NCI-H446 (cell line): ENCODE measurements around the gene LANCL3.
"Not testable (repeated sequence)": the region's sequence is repeated elsewhere in the genome, so short reads cannot be mapped to it uniquely, and the experiment has no call there.

Experiments used
- DNase-seq, 2 experiments: peaks; one replicate each; lab custom pipeline; 2025; lab: John Stamatoyannopoulos, UW

Gene LANCL3

DNA sequence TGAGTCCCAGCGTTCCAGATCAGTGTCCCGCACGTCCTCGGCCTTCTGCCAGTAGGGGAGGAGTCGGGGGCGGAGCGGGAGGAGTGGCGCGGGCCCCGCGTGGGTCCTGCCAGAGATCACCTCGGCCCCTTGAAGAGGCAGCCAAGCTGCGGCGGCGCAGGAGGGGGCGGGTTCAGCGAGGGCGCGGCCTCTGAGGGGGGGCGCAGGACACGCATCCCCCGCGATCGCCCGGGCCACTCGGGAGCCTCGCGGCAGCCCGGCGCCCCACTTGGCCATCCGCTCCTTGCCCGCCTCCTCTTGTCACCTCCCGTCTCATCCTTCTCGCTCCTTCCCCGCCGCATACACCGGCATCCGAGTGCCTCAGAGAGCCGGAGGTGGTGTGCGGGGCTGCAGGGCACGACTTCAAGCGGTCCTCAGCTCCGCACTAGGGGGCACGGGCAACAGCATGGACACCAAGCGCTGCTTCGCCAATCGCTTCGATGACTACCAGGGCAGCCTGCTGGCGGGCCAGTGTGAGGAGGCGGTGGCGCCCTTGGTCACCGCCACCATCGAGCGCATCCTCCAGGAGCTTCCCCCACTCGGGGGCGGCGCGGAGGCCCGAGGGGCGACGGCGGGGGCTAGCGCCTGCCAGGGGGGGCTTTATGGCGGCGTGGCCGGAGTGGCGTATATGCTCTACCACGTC lies at the start of gene LANCL3:
TSS of gene LANCL3 (plus strand) at position 236 of the 682 bp plus-strand sequence. CDS start at position 446, 210 bp downstream.
- DNase-seq: not testable (repeated sequence)

- not testable (repeated sequence) for DNase-seq
Observed at GRCh38 chrX:37523673-37524072, 47.8 kb upstream of the LANCL3 start.

- DNase-seq: no peak
Observed at GRCh38 chrX:37541991-37542390, 29.5 kb upstream of the LANCL3 start.

DNA sequence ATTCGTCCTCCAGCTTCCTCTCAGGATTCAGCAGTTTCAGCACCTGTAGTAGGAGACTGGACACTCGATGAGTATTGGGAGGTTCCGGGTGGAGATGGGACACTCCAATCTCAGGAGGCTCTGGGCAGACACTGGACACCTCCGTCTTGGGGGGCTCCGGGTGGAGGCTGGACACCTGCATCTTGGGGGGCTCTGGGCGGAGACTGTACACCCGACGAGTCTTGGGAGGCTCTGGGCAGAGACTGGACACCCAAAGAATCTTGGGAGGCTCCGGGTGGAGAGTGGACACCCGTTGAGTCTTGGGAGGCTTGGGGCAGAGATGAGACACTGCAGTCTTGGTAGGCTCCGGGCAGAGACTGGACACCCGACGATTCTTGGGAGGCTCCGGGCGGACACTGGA lies 28.7 kb upstream of the LANCL3 start:
- no peak for DNase-seq

DNA sequence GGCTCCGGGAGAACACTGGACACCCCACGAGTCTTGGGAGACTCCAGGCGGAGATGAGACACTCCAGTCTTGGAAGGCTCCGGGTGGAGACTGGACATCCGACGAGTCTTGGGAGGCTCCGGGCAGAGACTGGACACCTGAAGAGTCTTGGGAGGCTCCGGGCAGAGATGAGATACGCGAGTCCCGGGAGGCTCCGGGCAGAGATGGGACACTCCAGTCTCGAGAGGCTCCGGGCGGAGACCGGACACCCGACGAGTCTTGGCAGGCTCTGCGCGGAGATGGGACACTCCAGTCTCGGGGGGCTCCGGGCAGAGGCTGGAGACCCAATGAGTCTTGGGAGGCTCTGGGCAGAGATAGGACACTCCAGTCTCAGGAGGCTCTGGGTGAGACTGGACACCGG lies 28.1 kb upstream of the LANCL3 start:
- DNase-seq: no peak

GRCh38 chrX:37544531-37544930 lies 26.9 kb upstream of the LANCL3 start:
- DNase-seq: not testable (repeated sequence)

GRCh38 chrX:37545066-37545465 lies 26.4 kb upstream of the LANCL3 start:
- no peak for DNase-seq

DNA sequence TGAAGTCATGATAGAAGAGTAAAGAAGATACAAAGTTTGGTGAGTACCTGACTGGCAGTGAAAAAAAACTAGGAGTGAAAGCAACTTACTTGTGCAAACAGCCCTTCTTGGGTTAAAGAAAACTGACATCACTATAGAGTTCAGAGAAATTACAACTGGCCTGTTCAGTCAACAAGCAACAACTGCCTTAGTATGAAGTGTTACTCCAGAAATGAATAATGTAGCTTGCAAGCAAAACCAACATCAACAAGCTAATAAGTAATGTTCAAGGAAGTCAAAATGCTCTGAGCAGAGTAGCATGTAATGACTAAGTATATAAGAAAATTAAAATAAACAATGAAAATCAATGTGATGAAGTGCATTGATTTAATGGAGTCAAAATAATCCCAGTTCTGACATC lies 21.8 kb upstream of the LANCL3 start:
- DNase-seq: not testable (repeated sequence)

DNA sequence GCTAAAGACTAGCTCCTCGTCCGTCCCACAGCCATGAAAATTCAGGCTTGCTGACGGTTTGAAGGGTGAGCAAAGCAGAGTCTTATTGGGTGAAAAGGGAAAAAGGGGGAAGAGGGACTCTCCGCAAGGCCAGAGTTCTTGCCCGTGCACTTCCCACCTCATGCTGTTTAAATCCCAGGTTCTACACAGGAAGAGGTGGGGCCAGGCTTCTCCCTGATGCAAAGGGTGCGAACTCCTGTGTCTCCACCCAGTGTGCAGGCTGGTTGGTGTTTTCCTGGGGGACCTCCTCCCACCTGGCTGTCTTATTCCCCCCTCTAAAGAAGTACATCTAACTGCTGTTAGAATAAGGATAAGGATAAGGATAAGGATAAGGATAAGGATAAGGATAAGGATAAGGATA lies 18.0 kb upstream of the LANCL3 start:
- no peak for DNase-seq

DNA sequence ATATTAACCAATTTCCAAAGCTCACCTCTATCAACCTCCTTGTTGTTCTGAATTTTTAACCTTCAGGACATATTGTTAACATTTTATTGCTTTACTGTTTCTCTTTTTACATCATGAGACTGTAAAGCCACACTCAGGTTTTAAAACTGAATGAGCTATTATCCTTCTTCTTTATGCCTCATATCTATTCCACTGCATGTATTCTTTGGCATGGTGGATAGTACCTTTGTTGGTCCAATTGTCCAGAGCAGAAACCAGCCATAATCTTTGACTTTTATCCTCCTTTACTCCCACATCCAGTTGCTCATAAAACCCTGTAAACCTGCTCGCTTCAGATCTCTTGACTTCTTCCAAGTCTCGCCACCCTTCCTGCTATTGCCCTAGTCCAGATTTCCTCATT lies 6.2 kb upstream of the LANCL3 start:
- not testable (repeated sequence) for DNase-seq

GRCh38 chrX:37570349-37570748 lies 1.1 kb upstream of the LANCL3 start:
- DNase-seq: not testable (repeated sequence)

- DNase-seq: peak in 1 of 2 experiments; percentile 34
Observed at GRCh38 chrX:37572108-37572587, 687 bp downstream of the LANCL3 start.

DNA sequence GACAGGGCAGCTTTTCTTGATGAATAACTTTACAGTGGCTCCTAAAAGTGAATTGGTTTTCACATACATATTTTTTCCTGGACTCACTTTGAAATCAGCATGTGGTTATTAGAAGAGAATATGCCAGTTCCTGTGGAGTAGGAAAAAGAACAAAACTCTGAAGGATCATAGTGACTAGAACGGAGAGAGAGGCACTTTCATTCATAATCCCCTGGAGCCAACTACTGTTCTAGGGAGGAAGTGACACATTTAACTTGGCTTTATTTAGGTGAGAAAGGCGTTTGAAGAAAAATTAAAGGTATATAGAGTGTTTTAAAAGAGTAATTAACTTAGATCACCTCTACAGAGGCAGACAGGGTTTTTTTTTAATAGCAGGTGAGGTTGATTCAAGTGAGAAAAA lies 1.7 kb downstream of the LANCL3 start:
- not testable (repeated sequence) for DNase-seq

GRCh38 chrX:37578045-37578444 lies 6.6 kb downstream of the LANCL3 start:
- DNase-seq: no peak

DNA sequence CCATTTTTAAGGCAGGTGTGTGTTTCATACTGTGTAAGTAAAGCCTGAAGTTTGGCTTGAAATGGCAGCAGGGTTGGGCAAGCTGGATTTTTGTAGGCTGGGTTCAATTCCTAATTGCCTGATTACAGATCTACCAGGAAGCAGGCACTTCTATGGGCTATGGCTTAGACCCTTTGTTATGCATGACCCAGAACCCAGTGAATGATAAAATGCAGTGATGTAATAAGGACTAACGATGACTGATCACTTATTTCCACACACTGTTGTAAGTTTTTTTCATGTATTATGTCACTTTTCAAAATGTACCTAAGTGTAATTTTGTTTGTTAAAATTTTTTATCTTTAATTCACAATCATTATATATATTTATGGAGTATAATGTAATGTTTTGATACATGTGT lies 8.6 kb downstream of the LANCL3 start:
- DNase-seq: no peak

- not testable (repeated sequence) for DNase-seq
Observed at GRCh38 chrX:37587337-37587736, 15.9 kb downstream of the LANCL3 start.

DNA sequence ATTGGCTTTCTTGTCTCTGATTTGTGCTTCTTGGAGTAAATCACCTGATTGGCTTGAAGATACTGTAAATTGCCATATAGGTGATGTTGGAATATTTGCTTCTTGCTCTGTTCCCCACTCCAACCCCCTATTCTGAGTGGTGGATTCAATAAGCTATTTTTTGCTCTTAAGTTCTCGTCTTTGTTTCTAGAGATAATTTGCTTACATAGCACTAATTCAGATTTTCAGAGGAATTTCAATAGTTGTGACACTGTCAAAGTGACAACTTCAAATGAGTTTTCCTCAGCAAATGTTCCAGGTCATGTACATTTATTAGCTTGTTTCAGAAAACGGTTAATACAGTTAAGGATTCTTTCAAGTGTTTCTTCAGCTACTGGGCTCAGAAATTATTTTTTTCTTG lies 18.6 kb downstream of the LANCL3 start:
- DNase-seq: no peak

DNA sequence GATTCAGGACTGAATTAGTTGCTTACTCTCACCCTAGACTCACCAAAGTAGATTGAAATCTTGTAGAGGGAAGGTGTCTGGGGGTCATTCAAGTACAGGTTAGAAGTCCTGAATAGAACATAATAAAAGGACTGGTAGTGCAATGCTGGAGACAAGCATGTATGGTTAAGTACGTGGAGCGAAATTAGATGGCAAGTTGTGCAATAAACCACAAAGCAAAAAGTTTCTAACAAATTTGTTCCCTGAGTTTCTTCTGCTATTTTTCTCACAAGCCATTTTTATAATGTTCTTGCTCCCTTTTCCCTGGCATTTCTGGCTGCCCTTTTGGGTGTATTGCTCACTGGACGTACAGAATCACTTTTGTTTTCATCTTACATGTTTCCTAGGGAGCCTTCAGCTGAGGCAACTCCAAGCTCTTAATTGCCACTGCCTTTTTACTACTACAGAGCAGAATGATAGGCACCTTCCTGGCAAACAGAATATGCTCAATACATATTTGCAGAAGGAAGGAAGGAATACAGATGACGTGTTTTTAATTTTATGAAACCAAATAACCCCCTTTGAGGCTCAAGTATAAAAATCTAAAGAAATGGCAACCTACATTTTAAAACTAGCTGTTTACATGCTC lies 23.4 kb downstream of the LANCL3 start:
- no peak for DNase-seq

- DNase-seq: peak; percentile 11 to 23
Observed at GRCh38 chrX:37599729-37600128, 28.3 kb downstream of the LANCL3 start.

DNA sequence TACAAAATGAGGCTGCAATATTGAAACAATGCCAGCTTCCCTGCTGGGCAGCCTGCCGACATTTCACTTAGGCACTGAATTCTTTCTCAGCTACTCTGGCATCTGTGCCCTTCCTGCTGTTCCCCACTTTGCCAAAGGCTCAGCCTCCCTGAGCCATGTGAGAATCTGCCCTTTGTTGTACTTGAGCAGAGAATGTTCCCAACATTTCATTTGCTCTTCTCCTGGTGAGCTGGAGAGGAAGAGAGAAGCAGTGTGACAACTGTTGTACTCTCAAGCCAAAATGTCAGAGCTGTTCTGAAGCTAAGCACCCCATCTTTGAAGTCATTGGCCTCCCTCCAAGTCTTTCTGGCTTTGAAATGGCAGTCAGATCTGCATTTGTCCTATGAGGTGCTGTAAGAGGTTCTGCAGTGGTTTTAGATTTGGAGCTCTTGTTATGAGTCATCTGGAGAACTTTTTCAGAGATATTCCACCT lies 32.5 kb downstream of the LANCL3 start:
- DNase-seq: peak; percentile 84 to 90

- DNase-seq: no peak
Observed at GRCh38 chrX:37607243-37607642, 35.8 kb downstream of the LANCL3 start.

DNA sequence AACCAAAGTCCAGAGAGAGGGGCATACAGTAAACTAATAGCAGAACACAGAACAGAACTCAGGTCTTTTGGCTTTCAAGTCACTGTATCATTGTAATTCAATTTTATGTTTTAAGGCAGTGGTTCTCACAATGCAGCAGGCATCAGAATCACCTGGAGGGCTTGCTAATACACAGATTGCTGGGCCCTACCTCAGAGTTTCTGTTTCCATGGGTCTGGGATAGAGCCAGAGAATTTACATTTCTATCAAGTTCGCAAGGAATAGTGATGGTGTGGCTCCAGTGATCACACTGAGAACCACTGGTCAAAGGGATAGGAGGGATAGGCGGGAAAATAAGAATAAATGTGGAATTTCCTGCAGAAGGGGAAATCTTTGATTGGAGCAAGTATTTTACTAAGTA lies 36.7 kb downstream of the LANCL3 start:
- no peak for DNase-seq

DNA sequence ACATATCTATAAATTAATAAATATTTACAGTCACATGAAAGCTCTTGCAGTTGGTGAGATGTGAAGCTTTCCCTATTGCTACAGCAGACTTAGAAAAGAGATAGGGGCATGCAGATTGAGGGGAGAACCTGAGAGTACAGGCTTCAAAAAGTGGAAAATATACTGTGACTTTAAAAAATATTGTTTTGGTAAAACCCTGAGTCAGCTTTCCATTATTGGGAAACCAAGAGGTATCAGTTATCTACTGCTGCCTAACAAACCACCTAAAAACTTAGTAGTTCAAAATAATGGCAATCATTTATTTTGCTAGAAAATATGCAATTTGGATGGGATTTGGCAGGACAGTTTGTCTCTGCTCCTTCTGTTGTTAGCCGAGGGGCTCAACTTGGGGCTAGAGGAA lies 38.3 kb downstream of the LANCL3 start:
- DNase-seq: no peak
